ENCODE measurements around the gene NUTM2G.
"Not testable (repeated sequence)": the region's sequence is repeated elsewhere in the genome, so short reads cannot be mapped to it uniquely, and the experiment has no call there.

Gene NUTM2G

DNA sequence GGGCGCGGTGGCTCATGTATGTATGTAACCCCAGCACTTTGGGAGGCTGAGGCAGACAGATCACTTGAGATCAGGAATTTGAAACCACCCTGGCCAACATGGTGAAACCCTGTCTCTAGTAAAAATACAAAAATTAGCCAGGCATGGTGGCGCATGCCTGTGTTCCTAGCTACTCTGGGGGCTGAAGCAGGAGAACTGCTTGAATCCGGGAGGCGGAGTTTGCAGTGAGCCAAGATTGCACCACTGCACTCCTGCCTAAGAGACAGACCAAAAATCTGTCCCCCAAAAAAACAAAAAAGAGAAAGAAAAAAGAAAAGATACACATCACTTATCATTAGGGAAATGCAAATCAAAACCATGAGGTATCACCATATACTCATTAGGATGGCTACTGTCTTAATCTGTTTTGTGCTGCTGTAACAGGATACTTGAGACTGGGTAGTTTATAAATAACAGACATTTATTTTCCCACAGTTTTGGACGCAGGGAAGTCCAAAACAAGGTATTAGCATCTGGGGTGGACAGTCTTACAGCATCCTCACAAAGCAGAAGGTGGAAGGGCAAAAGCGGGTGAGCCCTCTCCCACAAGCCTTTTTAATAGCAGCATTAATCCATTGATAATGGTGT, 55.0 kb downstream of the NUTM2G start:
- not testable (repeated sequence) for H3K36me3 ChIP-seq (replicated peaks in 1 of 2; ENCODE audit: control insufficient read depth in 2 of 2, insufficient read depth in 2 of 2, low read length in 2 of 2); H3K23ac ChIP-seq (ENCODE audit: low read depth, low read length, poor library complexity); H3K27me3 ChIP-seq (ENCODE audit: control insufficient read depth in 3 of 3, insufficient read depth in 3 of 3, low read depth in 1 of 3, low read length in 3 of 3); H3K4me3 ChIP-seq (ENCODE audit: low read length in 2 of 2); H3K14ac ChIP-seq (ENCODE audit: low read length); H3K4me2 ChIP-seq (ENCODE audit: insufficient read depth, low read length, poor library complexity, severe bottlenecking); H2BK5ac ChIP-seq (ENCODE audit: low read length); H3K4me1 ChIP-seq (ENCODE audit: control insufficient read depth in 2 of 2, insufficient read depth in 1 of 2, low read depth in 1 of 2, low read length in 2 of 2); H3K4ac ChIP-seq (ENCODE audit: low read length); H2BK120ac ChIP-seq (ENCODE audit: low read depth, low read length); H4K91ac ChIP-seq (ENCODE audit: low read depth, low read length, poor library complexity); H4K8ac ChIP-seq (ENCODE audit: low read depth, low read length); H3K9ac ChIP-seq (ENCODE audit: low read depth, low read length, poor library complexity); H2AK5ac ChIP-seq (ENCODE audit: low read depth, low read length); H3K27ac ChIP-seq (replicated peaks; ENCODE audit: low read length); H3K18ac ChIP-seq (ENCODE audit: low read length); H2AFZ ChIP-seq (ENCODE audit: low read length); DNase-seq (ENCODE audit: low spot score); H3K79me1 ChIP-seq (ENCODE audit: low read depth, low read length); H3K9me3 ChIP-seq (replicated peaks in 1 of 2; ENCODE audit: control insufficient read depth in 2 of 2, insufficient read depth in 1 of 2, low read depth in 1 of 2, low read length in 2 of 2); H2BK12ac ChIP-seq (ENCODE audit: low read length); H2BK15ac ChIP-seq (ENCODE audit: low read length)
- no CpG with 5 or more reads among the region's 7 CpGs for WGBS, 2 donors (ENCODE audit: extremely low coverage in 2 of 2, insufficient read length in 2 of 2, insufficient replicate concordance in 1 of 2)

DNA sequence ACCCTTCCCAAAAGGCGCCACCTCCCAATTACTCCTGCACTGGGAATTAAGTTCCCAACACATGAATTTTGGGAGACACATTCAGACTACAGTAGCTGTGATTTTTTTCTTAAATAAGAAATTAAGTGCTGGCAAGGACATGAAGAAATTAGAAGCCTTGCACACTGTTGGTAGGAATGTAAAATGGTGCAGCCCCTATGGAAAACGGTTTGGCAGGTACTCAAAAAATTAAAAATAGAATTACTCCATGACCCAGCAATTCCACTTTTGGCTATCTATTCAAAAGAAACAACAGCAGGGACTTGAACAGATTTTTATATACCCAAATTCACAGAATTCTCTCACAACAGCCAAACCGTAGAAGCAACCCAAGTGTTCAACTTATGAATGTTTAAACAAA, 55.5 kb downstream of the NUTM2G start:
- H3K4me1 ChIP-seq (ENCODE audit: control insufficient read depth in 2 of 2, insufficient read depth in 1 of 2, low read depth in 1 of 2, low read length in 2 of 2); H3K9ac ChIP-seq (ENCODE audit: low read depth, low read length, poor library complexity); H2AFZ ChIP-seq (ENCODE audit: low read length); H3K27me3 ChIP-seq (ENCODE audit: control insufficient read depth in 3 of 3, insufficient read depth in 3 of 3, low read depth in 1 of 3, low read length in 3 of 3); H3K79me1 ChIP-seq (ENCODE audit: low read depth, low read length); H2BK5ac ChIP-seq (ENCODE audit: low read length); H4K91ac ChIP-seq (ENCODE audit: low read depth, low read length, poor library complexity); H2BK12ac ChIP-seq (ENCODE audit: low read length); H3K4me2 ChIP-seq (ENCODE audit: insufficient read depth, low read length, poor library complexity, severe bottlenecking); H2BK15ac ChIP-seq (ENCODE audit: low read length); H4K8ac ChIP-seq (ENCODE audit: low read depth, low read length); H2BK120ac ChIP-seq (ENCODE audit: low read depth, low read length); H3K9me3 ChIP-seq (replicated peaks in 1 of 2; ENCODE audit: control insufficient read depth in 2 of 2, insufficient read depth in 1 of 2, low read depth in 1 of 2, low read length in 2 of 2); H3K14ac ChIP-seq (ENCODE audit: low read length); DNase-seq (ENCODE audit: low spot score); H3K27ac ChIP-seq (replicated peaks; ENCODE audit: low read length); H3K18ac ChIP-seq (ENCODE audit: low read length); H3K36me3 ChIP-seq (replicated peaks in 1 of 2; ENCODE audit: control insufficient read depth in 2 of 2, insufficient read depth in 2 of 2, low read length in 2 of 2); H3K23ac ChIP-seq (ENCODE audit: low read depth, low read length, poor library complexity); H3K4me3 ChIP-seq (ENCODE audit: low read length in 2 of 2); H3K4ac ChIP-seq (ENCODE audit: low read length); H2AK5ac ChIP-seq (ENCODE audit: low read depth, low read length): not testable (repeated sequence)
- no CpG with 5 or more reads among the region's 3 CpGs for WGBS, 2 donors (ENCODE audit: extremely low coverage in 2 of 2, insufficient read length in 2 of 2, insufficient replicate concordance in 1 of 2)

GRCh38 chr9:96984887-96985286, 56.2 kb downstream of the NUTM2G start:
- H3K79me1 ChIP-seq (ENCODE audit: low read depth, low read length); H3K27me3 ChIP-seq (ENCODE audit: control insufficient read depth in 3 of 3, insufficient read depth in 3 of 3, low read depth in 1 of 3, low read length in 3 of 3); H3K23ac ChIP-seq (ENCODE audit: low read depth, low read length, poor library complexity); H4K8ac ChIP-seq (ENCODE audit: low read depth, low read length); H2BK12ac ChIP-seq (ENCODE audit: low read length); H3K4me2 ChIP-seq (ENCODE audit: insufficient read depth, low read length, poor library complexity, severe bottlenecking); H3K9me3 ChIP-seq (replicated peaks in 1 of 2; ENCODE audit: control insufficient read depth in 2 of 2, insufficient read depth in 1 of 2, low read depth in 1 of 2, low read length in 2 of 2); H2AK5ac ChIP-seq (ENCODE audit: low read depth, low read length); H3K4me1 ChIP-seq (ENCODE audit: control insufficient read depth in 2 of 2, insufficient read depth in 1 of 2, low read depth in 1 of 2, low read length in 2 of 2); H2BK120ac ChIP-seq (ENCODE audit: low read depth, low read length); H3K9ac ChIP-seq (ENCODE audit: low read depth, low read length, poor library complexity); H3K27ac ChIP-seq (replicated peaks; ENCODE audit: low read length); H4K91ac ChIP-seq (ENCODE audit: low read depth, low read length, poor library complexity); H3K4ac ChIP-seq (ENCODE audit: low read length); H2BK15ac ChIP-seq (ENCODE audit: low read length); DNase-seq (ENCODE audit: low spot score); H3K4me3 ChIP-seq (ENCODE audit: low read length in 2 of 2); H3K36me3 ChIP-seq (replicated peaks in 1 of 2; ENCODE audit: control insufficient read depth in 2 of 2, insufficient read depth in 2 of 2, low read length in 2 of 2); H2AFZ ChIP-seq (ENCODE audit: low read length); H3K18ac ChIP-seq (ENCODE audit: low read length); H2BK5ac ChIP-seq (ENCODE audit: low read length); H3K14ac ChIP-seq (ENCODE audit: low read length): not testable (repeated sequence)
- no CpG with 5 or more reads among the region's 2 CpGs for WGBS, 2 donors (ENCODE audit: extremely low coverage in 2 of 2, insufficient read length in 2 of 2, insufficient replicate concordance in 1 of 2)
